Measurements from ENCODE around the gene GHRH.

The GHRH gene

DNA sequence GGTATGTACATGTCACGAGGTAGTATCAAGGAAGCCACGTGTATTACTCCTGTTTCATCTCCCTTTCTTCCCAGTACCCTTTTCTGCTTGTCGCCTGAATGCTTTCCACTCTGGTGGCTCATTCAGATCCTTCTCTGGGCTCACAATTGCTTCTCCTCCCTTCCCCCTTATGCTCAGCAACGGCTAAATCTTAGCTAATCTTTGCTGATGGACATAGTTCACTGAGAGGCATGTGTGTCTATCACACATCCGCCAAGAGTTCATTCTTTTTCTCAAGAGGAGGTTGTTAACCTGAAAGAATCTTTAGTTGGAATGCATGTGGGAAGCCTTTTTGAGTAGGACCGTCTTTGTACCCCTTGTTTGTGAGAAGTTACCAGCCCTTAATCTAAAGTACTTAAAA is 56.5 kb downstream of the GHRH start:
- DNase-seq (ENCODE audit: low read depth in 2 of 2): no peak

DNA sequence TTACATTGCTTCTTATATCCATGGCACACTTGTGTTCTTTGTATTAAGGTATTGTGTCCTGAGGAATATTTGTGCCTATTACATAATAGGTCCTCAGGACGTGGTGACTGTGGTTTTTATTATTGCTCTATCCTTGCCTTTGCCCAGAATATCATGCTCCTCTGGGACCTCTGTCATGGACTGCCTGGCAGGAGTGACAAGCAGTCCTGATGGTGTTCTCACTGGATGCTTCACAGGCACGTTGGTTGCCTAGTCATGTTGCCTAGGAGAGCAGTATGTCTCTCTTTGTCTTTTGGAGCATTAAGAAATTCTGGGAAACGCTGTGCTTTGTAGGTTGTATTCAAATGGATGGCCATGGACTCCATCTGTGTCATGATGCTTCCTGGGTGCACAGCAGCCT is 57.6 kb downstream of the GHRH start:
- DNase-seq (ENCODE audit: low read depth in 2 of 2): no peak

DNA sequence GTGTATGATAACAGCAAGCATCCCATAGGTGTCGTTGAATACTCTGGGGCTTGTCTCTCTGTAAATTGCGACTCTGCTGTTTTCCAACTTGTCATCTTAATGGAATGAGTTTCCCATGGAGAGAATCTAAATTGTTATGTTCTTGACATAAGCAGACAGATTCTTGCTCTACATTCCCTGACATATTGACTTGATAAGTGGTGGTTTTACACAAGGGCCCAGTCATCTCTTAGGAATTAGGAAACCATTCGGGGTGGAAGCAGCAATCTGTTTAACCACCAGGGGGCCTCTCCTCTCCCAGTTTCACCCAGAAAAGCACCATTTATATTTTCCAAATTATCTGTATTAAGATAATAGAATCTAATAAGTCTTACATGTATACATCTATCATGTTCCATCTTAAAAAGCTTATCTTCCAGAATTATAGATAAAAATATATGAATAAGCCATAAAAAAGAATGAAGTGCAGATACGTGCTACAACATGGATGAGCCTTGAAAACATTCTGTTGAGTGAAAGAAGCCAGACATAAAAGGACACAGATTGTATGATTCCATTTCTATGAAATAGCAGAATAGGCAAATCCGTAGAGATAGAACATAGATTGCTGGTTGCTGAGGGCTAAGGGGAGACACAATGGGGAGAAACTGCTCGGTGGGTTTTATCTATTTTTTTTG is 59.2 kb downstream of the GHRH start:
- no peak for DNase-seq (ENCODE audit: low read depth in 2 of 2)

DNA sequence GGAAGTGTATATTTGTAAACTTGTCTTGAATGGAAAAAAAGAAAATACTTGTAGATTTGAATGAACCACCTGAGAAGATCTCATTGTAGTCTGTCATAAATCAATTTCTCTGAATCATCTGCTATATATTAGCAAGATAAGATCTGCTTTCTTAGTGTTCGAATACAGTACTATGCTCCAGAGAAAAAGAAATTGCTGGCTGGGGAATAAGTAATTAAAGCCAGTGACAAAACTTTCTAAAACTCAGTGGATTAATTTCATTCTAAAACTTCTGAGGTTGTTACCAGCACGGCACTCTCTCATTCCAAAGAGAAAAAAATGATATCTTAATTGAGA is 59.8 kb downstream of the GHRH start:
- DNase-seq (ENCODE audit: low read depth in 2 of 2): no peak
